HCT116 (cell line): ENCODE measurements around the gene PCDHGA9. TPM values are rescaled to one million over a fixed set of nuclear protein-coding genes. Genes with fewer than 3 reads are reported as not detected.

Experiments
- ATAC-seq: fragments of 200-7000 bp; cut with Tn5 transposase; 2 replicates; pipeline ENCODE4 v1.9.1; 2020; ENCODE audit warnings: mild to moderate bottlenecking, moderate library complexity
- Bru-seq: library from RNA; stranded (reverse); fragments of 400-500 nt; gene quantifications from one replicate; lab custom pipeline; 2021; lab: Mats Ljungman, UMichigan
- BruChase-seq, 2 experiments: library from RNA; stranded (reverse); fragments of 400-500 nt; gene quantifications; one replicate each; lab custom pipeline; 2021; lab: Mats Ljungman, UMichigan
- BruUV-seq: library from RNA; stranded (reverse); fragments of 400-500 nt; replicated peaks from 2 replicates; lab custom pipeline; 2021; lab: Mats Ljungman, UMichigan
- CTCF ChIA-PET: fragments of 300-600 bp; sonication (Branson Sonifier 250); formaldehyde crosslinking; loops from one replicate; lab custom pipeline; 2021; ENCODE audit warnings: antibody characterized with exemption; lab: Charles Lee
- POLR2A ChIA-PET: fragments of 300-600, 350-600 bp; sonication (Branson Sonifier 250); formaldehyde crosslinking; loops from one replicate; lab custom pipeline; 2021; ENCODE audit warnings: antibody characterized with exemption; lab: Charles Lee
- RAD21 ChIA-PET, 2 experiments: fragments of 300-600 bp; sonication (Branson Sonifier 250); formaldehyde crosslinking; loops; one replicate each; lab custom pipeline; 2023; ENCODE audit warnings: low total read pairs in 2 of 2; ENCODE audit not compliant: uncharacterized antibody in 2 of 2, unreplicated experiment in 2 of 2, low non-redundant PET in 1 of 2; lab: Charles Lee
- DNase-seq: peaks from one replicate; pipeline ENCODE4 v3.0.0-alpha.2; 2010; ENCODE audit warnings: low read depth, low spot score
- H2AFZ ChIP-seq: fragments of 200-600 bp; shearing (Covaris generic), sonication (generic); 2 replicates; pipeline ENCODE4 v1.6.1; 2017; ENCODE audit warnings: low read depth, mixed run types, mixed read lengths, antibody characterized with exemption, low read length; ENCODE audit not compliant: poor library complexity, severe bottlenecking
- H3K27ac ChIP-seq: 2 replicates; pipeline ENCODE4 v1.5.1; 2012; ENCODE audit warnings: low read depth, low read length
- H3K27me3 ChIP-seq: fragments of 200-600 bp; sonication (generic); 2 replicates; pipeline ENCODE4 v1.6.1; 2016; ENCODE audit warnings: mixed run types, low read length, mixed read lengths; ENCODE audit not compliant: insufficient read depth
- H3K36me3 ChIP-seq, 2 experiments: fragments of 200-500 bp in 1 of 2; fragments of 200-600 bp in 1 of 2; sonication (Bioruptor generic) in 1 of 2; sonication (generic) in 1 of 2; 2 replicates each; pipeline versions ENCODE4 v1.5.1 to v1.6.1; 2014 to 2016; ENCODE audit warnings: low read length in 2 of 2, inconsistent platforms in 1 of 2, mixed read lengths in 1 of 2, mixed run types in 1 of 2; ENCODE audit not compliant: insufficient read depth in 2 of 2, control insufficient read depth in 1 of 2
- H3K4me1 ChIP-seq, 2 experiments: fragments of 200-600 bp in 1 of 2; sonication (generic) in 1 of 2; 2 replicates each; pipeline versions ENCODE4 v1.5.1 to v1.6.1; 2012 to 2017; ENCODE audit warnings: low read length in 2 of 2, inconsistent platforms in 1 of 2, mild to moderate bottlenecking in 1 of 2, mixed read lengths in 1 of 2, mixed run types in 1 of 2, moderate library complexity in 1 of 2; ENCODE audit not compliant: insufficient read depth in 2 of 2, control insufficient read depth in 1 of 2
- H3K4me2 ChIP-seq: fragments of 200-600 bp; sonication (generic); 2 replicates; pipeline ENCODE4 v1.6.1; 2017; ENCODE audit warnings: mixed run types, low read length, mixed read lengths
- H3K4me3 ChIP-seq, 2 experiments: fragments of 200-600 bp in 1 of 2; sonication (generic) in 1 of 2; replicated peaks in 1 of 2; 2 replicates each; pipeline ENCODE4 v1.5.1; 2011 to 2016; ENCODE audit warnings: low read length in 2 of 2, control low read depth in 1 of 2, low read depth in 1 of 2, mild to moderate bottlenecking in 1 of 2, mixed read lengths in 1 of 2, mixed run types in 1 of 2
- H3K79me2 ChIP-seq: fragments of 200-600 bp; sonication (generic); 2 replicates; pipeline ENCODE4 v1.6.1; 2017; ENCODE audit warnings: mild to moderate bottlenecking, mixed run types, low read length, moderate library complexity, mixed read lengths; ENCODE audit not compliant: insufficient read depth
- H3K9ac ChIP-seq: fragments of 200-600 bp; sonication (generic); 2 replicates; pipeline ENCODE4 v1.6.1; 2016; ENCODE audit warnings: low read length, mixed read lengths
- H3K9me2 ChIP-seq: fragments of 200-600 bp; sonication (generic), shearing (Covaris generic); 2 replicates; pipeline ENCODE4 v1.6.1; 2017; ENCODE audit warnings: mixed run types, mild to moderate bottlenecking, moderate library complexity; ENCODE audit not compliant: insufficient read depth
- H3K9me3 ChIP-seq, 2 experiments: fragments of 200-500 bp in 1 of 2; fragments of 200-600 bp in 1 of 2; sonication (Bioruptor generic) in 1 of 2; sonication (generic) in 1 of 2; 2 replicates each; pipeline ENCODE4 v1.6.1; 2014 to 2017; ENCODE audit warnings: low read length in 2 of 2, mixed read lengths in 2 of 2, inconsistent platforms in 1 of 2, low read depth in 1 of 2, mild to moderate bottlenecking in 1 of 2, mixed run types in 1 of 2, moderate library complexity in 1 of 2; ENCODE audit not compliant: control insufficient read depth in 1 of 2, insufficient read depth in 1 of 2
- H4K20me1 ChIP-seq: fragments of 200-600 bp; sonication (generic), shearing (Covaris generic); 2 replicates; pipeline ENCODE4 v1.6.1; 2017; ENCODE audit warnings: mixed run types, mild to moderate bottlenecking, moderate library complexity; ENCODE audit not compliant: insufficient read depth
- POLR2AphosphoS5 ChIP-seq: IDR thresholded peaks from 2 replicates; pipeline ENCODE4 v1.6.1; 2011; ENCODE audit warnings: mild to moderate bottlenecking, low read depth, low read length, moderate library complexity
- RAD21 ChIP-seq: IDR thresholded peaks from 2 replicates; pipeline ENCODE4 v1.6.1; 2012; ENCODE audit warnings: low read depth, mild to moderate bottlenecking
- intact Hi-C: fragments of 100-400 bp; cut with micrococcal nuclease; formaldehyde crosslinking; loops from 2 replicates; pipeline ENCODE4 v1.10.0; 2022
- long read RNA-seq: library from polyadenylated mRNA; unstranded; transcript quantifications from one replicate; pipeline ENCODE4 v2.0.0, GENCODE V29; 2021; ENCODE audit not compliant: unreplicated experiment
- polyA plus RNA-seq: library from polyadenylated mRNA; unstranded; fragments of >200 nt; gene quantifications from 2 replicates; pipeline ENCODE4 v1.2.1, GENCODE V29; 2012; ENCODE audit warnings: missing spikeins
- total RNA-seq: library from RNA; stranded (reverse); gene quantifications from one replicate; pipeline ENCODE4 v1.2.1, GENCODE V29; 2021; ENCODE audit not compliant: unreplicated experiment
- TF ChIP-seq, protein P1 (sequence below), 3 experiments: fragments of 200-600 bp in 1 of 3; sonication (generic) in 1 of 3; IDR thresholded peaks in 2 of 3; conservative IDR thresholded peaks in 1 of 3; 2 replicates each; pipeline ENCODE4 v1.5.1; 2012 to 2017; ENCODE audit warnings: low read depth in 2 of 3, low read length in 2 of 3, antibody characterized with exemption in 1 of 3, borderline replicate concordance in 1 of 3, control low read depth in 1 of 3, mild to moderate bottlenecking in 1 of 3, mixed read lengths in 1 of 3, mixed run types in 1 of 3, moderate library complexity in 1 of 3; ENCODE audit not compliant: insufficient read depth in 1 of 3
- TF ChIP-seq, protein P2 (sequence below): IDR thresholded peaks from 2 replicates; pipeline ENCODE4 v1.6.1; 2012; ENCODE audit warnings: low read depth
- TF ChIP-seq, protein P3 (sequence below): IDR thresholded peaks from 2 replicates; pipeline ENCODE4 v1.6.1; 2012

The PCDHGA9 gene
- total RNA-seq (0.34 TPM), Bru-seq, nascent RNA (percentile 34 among the genes with signal in this experiment), BruChase-seq, experiment 1, labeled RNA remaining after a 6-hour chase (percentile 56 among the genes with signal in this experiment), BruChase-seq, experiment 2, labeled RNA remaining after a 2-hour chase (percentile 42 among the genes with signal in this experiment)
- 0.37 and 0.38 TPM in 2 replicates for polyA plus RNA-seq
- long read RNA-seq: 0 reads

GRCh38 chr5:141402553-141403243, at the start of gene PCDHGA9:
PCDHGA9 (plus strand) TSS chr5:141402778; CDS start chr5:141402953, 175 bp downstream.
- Histone ChIP-seq H3K4me2 (no peak within 1 kb of the TSS; the same call in 1 of the 2 replicates), H3K9me2 (no peaks in the 10 kb centered on the region), H3K4me3 (no peak within 1 kb of the TSS), H3K4me1 (no peaks in the 10 kb centered on the region)
- RAD21 ChIA-PET: no interaction called here
- TF ChIP-seq, protein P1, sequence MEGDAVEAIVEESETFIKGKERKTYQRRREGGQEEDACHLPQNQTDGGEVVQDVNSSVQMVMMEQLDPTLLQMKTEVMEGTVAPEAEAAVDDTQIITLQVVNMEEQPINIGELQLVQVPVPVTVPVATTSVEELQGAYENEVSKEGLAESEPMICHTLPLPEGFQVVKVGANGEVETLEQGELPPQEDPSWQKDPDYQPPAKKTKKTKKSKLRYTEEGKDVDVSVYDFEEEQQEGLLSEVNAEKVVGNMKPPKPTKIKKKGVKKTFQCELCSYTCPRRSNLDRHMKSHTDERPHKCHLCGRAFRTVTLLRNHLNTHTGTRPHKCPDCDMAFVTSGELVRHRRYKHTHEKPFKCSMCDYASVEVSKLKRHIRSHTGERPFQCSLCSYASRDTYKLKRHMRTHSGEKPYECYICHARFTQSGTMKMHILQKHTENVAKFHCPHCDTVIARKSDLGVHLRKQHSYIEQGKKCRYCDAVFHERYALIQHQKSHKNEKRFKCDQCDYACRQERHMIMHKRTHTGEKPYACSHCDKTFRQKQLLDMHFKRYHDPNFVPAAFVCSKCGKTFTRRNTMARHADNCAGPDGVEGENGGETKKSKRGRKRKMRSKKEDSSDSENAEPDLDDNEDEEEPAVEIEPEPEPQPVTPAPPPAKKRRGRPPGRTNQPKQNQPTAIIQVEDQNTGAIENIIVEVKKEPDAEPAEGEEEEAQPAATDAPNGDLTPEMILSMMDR (IDR thresholded peaks at IDR 0.05 in 2 of 3, conservative IDR thresholded peaks at IDR 0.05 in 1 of 3; ENCODE audit: borderline replicate concordance in 1 of 3, insufficient read depth in 1 of 3, low read depth in 2 of 3, low read length in 2 of 3): peak; percentile 47 to 62 (median 57); a peak in 5 of 6 replicates
- TF ChIP-seq RAD21 (peak; percentile 71), POLR2AphosphoS5 (no peak)
- TF ChIP-seq, protein P2, sequence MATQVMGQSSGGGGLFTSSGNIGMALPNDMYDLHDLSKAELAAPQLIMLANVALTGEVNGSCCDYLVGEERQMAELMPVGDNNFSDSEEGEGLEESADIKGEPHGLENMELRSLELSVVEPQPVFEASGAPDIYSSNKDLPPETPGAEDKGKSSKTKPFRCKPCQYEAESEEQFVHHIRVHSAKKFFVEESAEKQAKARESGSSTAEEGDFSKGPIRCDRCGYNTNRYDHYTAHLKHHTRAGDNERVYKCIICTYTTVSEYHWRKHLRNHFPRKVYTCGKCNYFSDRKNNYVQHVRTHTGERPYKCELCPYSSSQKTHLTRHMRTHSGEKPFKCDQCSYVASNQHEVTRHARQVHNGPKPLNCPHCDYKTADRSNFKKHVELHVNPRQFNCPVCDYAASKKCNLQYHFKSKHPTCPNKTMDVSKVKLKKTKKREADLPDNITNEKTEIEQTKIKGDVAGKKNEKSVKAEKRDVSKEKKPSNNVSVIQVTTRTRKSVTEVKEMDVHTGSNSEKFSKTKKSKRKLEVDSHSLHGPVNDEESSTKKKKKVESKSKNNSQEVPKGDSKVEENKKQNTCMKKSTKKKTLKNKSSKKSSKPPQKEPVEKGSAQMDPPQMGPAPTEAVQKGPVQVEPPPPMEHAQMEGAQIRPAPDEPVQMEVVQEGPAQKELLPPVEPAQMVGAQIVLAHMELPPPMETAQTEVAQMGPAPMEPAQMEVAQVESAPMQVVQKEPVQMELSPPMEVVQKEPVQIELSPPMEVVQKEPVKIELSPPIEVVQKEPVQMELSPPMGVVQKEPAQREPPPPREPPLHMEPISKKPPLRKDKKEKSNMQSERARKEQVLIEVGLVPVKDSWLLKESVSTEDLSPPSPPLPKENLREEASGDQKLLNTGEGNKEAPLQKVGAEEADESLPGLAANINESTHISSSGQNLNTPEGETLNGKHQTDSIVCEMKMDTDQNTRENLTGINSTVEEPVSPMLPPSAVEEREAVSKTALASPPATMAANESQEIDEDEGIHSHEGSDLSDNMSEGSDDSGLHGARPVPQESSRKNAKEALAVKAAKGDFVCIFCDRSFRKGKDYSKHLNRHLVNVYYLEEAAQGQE: no peak
- TF ChIP-seq, protein P3, sequence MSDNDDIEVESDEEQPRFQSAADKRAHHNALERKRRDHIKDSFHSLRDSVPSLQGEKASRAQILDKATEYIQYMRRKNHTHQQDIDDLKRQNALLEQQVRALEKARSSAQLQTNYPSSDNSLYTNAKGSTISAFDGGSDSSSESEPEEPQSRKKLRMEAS: no peak
- TF ChIP-seq, all 23 proteins: peak for 2
- peak; percentile 63; the same call in 1 of the 2 replicates for ATAC-seq
- H3K36me3 ChIP-seq: no peaks in the 10 kb centered on the region
- no peak within 1 kb of the TSS for H3K9ac ChIP-seq
- DNase-seq: peak; percentile 7
- no peaks in the 10 kb centered on the region; a peak in 1 of 4 replicates for H3K9me3 ChIP-seq
- no peak within 1 kb of the TSS for H3K27ac ChIP-seq
- intact Hi-C loops: no loop called here
- no TSS peak for BruUV-seq
- no peaks in the 10 kb centered on the region for H3K27me3 ChIP-seq
- no peaks in the 10 kb centered on the region for H3K79me2 ChIP-seq
- CTCF ChIA-PET: interaction anchor here (0.7 kb wide), 1 partner anchor 83 kb away, joined by 3 read pairs; the partner anchor contains the start of gene TAF7
- no peaks in the 10 kb centered on the region for H4K20me1 ChIP-seq
- H2AFZ ChIP-seq: no peak within 1 kb of the TSS
- POLR2A ChIA-PET: no interaction called here
